Fibroblast of peridontal ligament (primary cell): ENCODE data around the gene ATG101.

Experiments used
- DNase-seq: peaks from one replicate; pipeline ENCODE4 v3.0.0-alpha.2; 2010; ENCODE audit errors: extremely low read depth

The ATG101 gene

GRCh38 chr12:52079576-52080402 lies 10.0 kb downstream of the ATG101 start, which contains the start of gene SMIM41:
Gene SMIM41 (plus strand): TSS chr12:52079704. CDS start chr12:52079780, 76 bp downstream.
- no peak for DNase-seq

GRCh38 chr12:52080403-52081251 lies 10.8 kb downstream of the ATG101 start:
- DNase-seq: no peak

GRCh38 chr12:52081263-52081733 lies 11.5 kb downstream of the ATG101 start:
- DNase-seq: no peak

- DNase-seq: peak; percentile 57
These were observed 12.4 kb downstream of the ATG101 start for GRCh38 chr12:52082026-52082668.

GRCh38 chr12:52082669-52082987 lies 12.8 kb downstream of the ATG101 start:
- DNase-seq: no peak

GRCh38 chr12:52082988-52083637 lies 13.3 kb downstream of the ATG101 start:
- DNase-seq: peak; percentile 65

GRCh38 chr12:52083638-52083996 lies 13.8 kb downstream of the ATG101 start:
- no peak for DNase-seq

- DNase-seq: no peak
These were observed 14.9 kb downstream of the ATG101 start for GRCh38 chr12:52084491-52085231.

GRCh38 chr12:52085682-52086180 lies 16.0 kb downstream of the ATG101 start:
- no peak for DNase-seq

GRCh38 chr12:52086366-52086765 lies 16.6 kb downstream of the ATG101 start:
- DNase-seq: no peak

GRCh38 chr12:52086944-52087835 lies 17.4 kb downstream of the ATG101 start:
- no peak for DNase-seq

GRCh38 chr12:52087961-52088820 lies 18.4 kb downstream of the ATG101 start:
- no peak for DNase-seq

- no peak for DNase-seq
These were observed 19.7 kb downstream of the ATG101 start for GRCh38 chr12:52089491-52089890.

- no peak for DNase-seq
These were observed 20.5 kb downstream of the ATG101 start for GRCh38 chr12:52090291-52090690.

- DNase-seq: no peak
These were observed 21.3 kb downstream of the ATG101 start for GRCh38 chr12:52091061-52091460.

- DNase-seq: no peak
These were observed 22.1 kb downstream of the ATG101 start for GRCh38 chr12:52091869-52092268.

- no peak for DNase-seq
These were observed 23.6 kb downstream of the ATG101 start for GRCh38 chr12:52093346-52093745.

- DNase-seq: no peak
These were observed 26.7 kb downstream of the ATG101 start for GRCh38 chr12:52096332-52097044.
